NCI-H2029 (cell line): ENCODE data around the gene RBFOX1.

ENCODE experiments used
- DNase-seq: peaks from one replicate; lab custom pipeline; 2025; lab: John Stamatoyannopoulos, UW

The RBFOX1 gene

DNA sequence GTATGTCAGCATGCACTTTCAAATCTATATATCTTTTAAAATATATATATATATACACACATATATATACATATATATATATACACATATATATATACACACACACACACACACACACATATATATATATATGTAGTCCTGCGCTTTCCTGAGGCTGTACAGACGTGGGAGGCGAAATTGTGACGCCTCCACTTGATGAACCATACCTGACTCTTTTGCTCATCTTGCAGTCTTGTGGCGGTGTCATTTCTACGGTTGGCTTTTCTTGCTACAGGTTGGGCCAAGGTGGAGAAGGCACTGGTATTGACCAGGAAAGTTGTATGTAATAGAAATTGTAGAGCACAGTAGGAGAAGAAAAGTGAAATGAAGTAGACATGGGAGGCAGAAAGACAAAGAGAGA lies 88.2 kb downstream of the RBFOX1 start:
- no peak for DNase-seq

DNA sequence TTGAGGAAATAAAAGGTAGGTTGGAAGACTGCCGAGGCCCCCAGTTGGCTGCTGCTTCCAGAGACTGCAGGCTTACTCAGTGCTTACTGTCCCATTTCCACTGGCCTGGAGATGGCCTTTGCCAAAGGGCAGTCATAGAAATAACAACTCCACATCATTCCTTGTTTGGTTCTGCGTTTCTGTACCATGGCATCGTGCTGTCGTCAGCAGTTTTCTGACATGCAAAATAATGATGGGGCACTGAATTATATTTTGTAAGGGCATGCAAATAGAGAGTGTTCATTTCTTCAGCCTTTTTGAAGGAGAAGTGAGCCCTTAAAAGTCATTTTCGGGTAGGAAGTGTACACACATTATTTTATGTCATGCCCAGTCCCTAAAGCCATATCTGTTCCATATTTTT lies 88.9 kb downstream of the RBFOX1 start:
- DNase-seq, result no peak

GRCh38 chr16:7422036-7422888 lies 89.6 kb downstream of the RBFOX1 start:
- no peak for DNase-seq

GRCh38 chr16:7423434-7424044 lies 90.9 kb downstream of the RBFOX1 start:
- no peak for DNase-seq

- no peak for DNase-seq
Observed at GRCh38 chr16:7426161-7426560, 93.5 kb downstream of the RBFOX1 start.

DNA sequence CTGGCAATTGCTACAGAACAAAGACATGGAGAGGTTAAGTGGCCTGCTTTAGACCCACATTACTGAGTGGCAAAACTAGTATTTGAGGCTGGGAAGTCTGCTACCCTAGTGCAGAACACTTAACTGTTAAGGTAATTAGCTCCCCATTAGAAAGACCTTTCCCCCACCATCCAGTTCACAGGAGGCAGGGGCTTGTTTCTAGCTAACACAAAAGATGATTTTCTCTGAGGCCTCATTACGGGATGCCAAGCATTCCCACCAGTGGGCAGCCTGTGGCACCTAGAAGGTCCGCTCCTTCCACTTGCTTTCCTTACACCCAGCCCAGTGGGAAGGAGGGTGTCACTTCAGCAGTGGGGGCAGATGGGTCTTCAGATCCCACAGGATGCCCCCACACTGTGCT lies 99.1 kb downstream of the RBFOX1 start:
- DNase-seq, result no peak

DNA sequence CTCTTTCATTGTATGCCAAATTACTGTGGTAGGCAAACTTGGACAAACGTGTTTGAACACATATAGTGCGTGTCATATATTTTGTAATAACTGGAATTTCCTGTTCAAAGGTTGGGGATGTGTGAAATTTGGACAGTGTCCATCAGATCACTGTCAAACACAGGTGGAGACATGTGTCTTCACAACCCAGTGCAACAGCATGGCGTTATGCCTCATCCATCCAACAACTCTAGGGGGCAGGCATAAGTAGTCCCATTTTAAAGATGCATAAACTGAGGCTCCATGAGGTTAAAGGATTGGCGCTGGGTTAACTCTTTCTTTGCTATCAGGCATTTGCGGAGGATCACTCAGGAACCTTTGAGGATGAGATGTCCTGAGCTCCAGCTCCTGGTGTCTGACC lies 103.7 kb downstream of the RBFOX1 start:
- DNase-seq, result no peak

- DNase-seq, result no peak
Observed at GRCh38 chr16:7437135-7437804, 104.6 kb downstream of the RBFOX1 start.

GRCh38 chr16:7437843-7438242 lies 105.2 kb downstream of the RBFOX1 start:
- no peak for DNase-seq

DNA sequence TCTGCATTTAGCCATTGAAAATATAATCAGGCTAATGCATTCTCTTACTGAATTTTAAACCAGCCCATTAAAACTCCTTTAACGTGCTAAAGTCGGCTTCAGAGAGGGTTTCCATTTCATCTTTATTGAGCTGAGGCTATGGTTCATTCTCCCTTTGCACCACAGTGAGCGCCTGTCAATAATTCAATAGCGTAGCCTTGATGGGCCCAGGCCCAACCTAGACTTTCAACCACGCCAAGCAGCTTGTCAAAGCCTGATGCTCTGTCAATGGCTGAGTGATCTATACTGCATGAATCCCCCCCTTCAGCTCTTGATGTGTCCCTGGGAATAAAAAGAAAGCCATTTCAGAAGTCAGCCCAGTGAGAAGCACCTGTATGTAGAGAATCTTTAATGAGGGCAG lies 106.0 kb downstream of the RBFOX1 start:
- no peak for DNase-seq

DNA sequence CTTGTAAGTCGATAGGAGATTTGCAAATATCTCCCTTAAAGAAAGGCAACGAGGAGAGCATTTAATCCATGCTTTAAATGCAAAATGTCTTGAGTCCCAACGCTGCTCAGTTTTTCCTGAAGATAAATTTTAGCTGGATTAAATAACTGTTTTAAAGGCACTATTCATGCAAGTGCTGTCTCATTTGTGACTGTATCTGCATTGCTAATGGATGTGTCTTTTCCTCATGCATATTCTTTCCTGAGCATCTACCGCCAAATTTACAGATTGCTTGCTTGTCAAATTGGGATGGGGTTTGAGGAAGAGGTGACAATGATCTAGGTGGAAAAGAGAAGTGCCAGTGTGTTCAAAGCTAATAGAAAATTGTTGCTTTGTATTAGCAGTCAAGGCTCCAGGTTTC lies 106.9 kb downstream of the RBFOX1 start:
- no peak for DNase-seq

DNA sequence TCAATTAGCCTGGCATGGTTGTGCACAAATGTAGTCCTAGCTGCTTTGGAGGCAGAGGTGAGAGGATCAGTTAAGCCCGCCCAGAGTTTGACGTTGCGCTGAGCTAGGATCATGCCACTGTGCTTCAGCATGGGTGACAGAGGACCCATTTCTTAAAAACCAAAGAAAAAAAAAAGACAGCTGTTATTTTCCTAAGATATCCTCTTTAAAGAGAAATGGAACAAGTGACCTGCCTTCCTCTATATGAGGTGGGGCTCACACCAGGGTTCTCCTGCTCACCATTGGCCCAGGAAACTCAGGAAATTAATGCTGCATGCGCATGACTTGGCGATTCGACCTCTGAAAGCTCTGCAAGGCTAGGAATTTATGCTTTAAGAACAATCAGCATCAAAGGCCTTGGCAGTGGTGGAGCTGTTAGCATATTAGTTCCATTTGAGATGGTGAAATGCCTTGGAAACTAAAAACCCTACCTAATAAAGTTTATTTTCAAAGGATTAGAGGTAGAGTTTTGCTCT lies 108.3 kb downstream of the RBFOX1 start:
- no peak for DNase-seq

DNA sequence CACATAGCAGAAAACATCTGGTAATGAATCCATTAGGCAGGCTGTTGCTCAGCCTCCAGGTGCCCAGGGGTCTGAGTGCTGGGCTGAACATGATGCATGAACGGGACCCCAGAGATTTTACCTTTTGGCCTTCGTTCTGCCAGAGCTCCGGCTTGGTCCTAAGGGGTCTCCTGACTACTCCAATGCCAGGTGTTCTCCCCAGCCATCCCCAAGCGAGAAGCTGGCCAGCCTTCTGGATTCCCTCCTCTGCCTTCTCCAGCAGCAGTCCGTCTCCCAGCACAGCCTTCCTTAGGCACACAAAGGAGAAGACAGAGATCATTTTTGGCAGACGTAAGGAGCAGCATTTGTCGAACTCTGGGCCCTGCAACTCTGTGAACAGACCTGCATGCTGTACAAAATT lies 109.4 kb downstream of the RBFOX1 start:
- no peak for DNase-seq

DNA sequence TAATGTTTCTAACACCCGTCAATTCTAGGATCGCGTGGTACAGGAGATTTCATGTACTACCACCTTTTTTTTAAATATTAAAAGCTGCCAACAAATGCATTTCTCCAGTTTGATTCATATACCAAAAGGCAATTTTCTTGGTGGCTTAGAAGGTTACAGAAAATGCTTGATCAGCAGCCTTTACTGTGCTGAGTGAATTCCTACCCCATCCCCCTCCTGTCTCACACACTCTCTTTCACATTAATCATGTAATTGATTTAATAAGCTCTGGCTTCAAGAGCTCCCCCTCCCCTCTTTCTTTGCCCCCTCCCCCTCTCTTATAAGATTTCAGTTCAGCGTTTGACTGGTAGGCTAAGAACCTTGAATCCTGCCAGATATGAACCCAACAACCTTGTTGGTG lies 110.5 kb downstream of the RBFOX1 start:
- no peak for DNase-seq

DNA sequence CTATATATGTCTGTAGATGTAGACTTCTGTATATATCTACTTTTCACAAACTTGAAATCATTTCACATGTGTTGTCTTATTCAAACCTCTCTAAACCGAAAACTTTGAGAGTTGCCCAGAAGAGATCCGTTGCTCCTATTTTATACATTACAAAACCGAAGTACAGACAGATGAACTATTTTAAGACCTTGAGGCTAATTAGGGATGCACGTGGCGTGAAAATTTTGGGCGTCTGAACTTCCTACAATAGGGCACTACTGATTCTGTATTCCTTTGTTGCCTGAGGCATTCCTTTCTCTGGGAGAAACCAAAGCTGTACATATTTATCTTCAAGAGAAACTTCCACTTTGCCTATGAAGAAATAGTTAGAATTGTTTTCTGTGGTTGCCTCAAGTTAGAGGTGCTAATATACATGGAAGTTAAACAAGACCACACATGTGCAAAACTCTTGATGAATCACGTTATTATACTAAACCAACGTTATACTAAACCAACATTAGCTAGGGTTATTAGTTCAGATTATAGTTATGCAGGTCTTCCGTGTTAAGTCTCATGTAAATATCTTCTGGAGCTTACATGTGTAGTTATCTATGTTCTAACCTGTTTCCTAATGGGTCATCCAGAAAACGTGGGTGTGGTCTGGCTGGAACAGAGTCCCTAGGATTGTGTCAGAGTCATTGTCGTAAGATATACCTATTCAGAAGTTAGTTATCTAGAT lies 111.2 kb downstream of the RBFOX1 start:
- DNase-seq, result no peak

GRCh38 chr16:7449306-7449705 lies 116.7 kb downstream of the RBFOX1 start:
- no peak for DNase-seq

DNA sequence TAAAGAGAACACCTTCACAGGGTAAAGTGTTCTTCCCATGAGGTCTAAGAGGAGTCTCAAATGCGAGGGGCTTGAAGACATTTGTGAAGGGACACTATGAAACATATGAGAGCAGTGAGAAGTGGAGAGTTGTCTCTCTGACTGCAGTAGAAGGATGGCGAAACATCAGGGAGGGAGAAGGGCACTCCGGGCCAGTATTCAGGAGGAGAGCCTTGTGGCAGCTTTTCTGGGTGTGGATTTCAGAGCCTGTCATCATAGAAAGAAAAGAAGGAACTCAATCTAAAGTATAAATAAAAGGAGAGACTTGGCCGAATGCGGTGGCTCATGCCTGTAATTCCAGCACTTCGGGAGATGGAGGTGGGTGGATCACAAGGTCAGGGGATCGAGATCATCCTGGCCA lies 117.2 kb downstream of the RBFOX1 start:
- no peak for DNase-seq

DNA sequence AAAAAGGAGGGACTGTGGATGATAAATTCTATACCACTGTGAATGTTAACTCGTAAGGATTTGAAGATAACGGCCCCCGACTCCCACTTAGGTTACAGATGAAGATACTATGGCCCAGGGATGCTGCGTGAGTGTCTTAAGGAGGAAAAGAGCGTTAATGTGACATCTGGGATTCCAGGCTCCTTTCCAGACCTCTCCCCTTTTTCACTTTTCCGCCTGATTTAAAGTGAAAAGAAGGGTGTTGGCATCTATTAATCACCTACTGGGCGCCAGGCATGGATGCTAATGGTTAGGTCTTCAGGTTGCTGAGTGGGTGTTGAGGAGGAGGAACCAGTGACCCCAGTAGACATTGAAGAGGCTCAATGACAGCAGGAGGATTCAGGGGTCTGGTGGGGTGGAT lies 117.8 kb downstream of the RBFOX1 start:
- DNase-seq, result no peak

GRCh38 chr16:7452090-7452489 lies 119.4 kb downstream of the RBFOX1 start:
- DNase-seq, result no peak

GRCh38 chr16:7456211-7456610 lies 123.6 kb downstream of the RBFOX1 start:
- DNase-seq, result peak; percentile 73

GRCh38 chr16:7458144-7458543 lies 125.5 kb downstream of the RBFOX1 start:
- no peak for DNase-seq

- DNase-seq, result no peak
Observed at GRCh38 chr16:7470344-7470743, 137.7 kb downstream of the RBFOX1 start.
